Adrenal gland (tissue), 5 donors: ENCODE data around the gene PRPS2.

ENCODE experiments used
- POLR2A ChIP-seq, 2 donors: fragments of 450-650 bp; IDR thresholded peaks; one replicate each; pipeline ENCODE4 v1.6.1; 2017; ENCODE audit warnings: antibody characterized with exemption in 2 of 2, mild to moderate bottlenecking in 2 of 2, moderate library complexity in 1 of 2
- TF ChIP-seq, protein P1 (sequence below), 6 experiments: fragments of 450-650 bp in 4 of 6; fragments of 200-600 bp in 2 of 6; sonication (generic) in 1 of 6; IDR thresholded peaks; 1 replicate in 5 of 6; 2 replicates in 1 of 6; pipeline versions ENCODE4 v1.5.1 to v1.8.0; 2016 to 2021; ENCODE audit warnings: antibody characterized with exemption in 6 of 6, mild to moderate bottlenecking in 2 of 6, moderate library complexity in 1 of 6
- donor health status: DM: no; HTN: no; CAD: no.

DNA sequence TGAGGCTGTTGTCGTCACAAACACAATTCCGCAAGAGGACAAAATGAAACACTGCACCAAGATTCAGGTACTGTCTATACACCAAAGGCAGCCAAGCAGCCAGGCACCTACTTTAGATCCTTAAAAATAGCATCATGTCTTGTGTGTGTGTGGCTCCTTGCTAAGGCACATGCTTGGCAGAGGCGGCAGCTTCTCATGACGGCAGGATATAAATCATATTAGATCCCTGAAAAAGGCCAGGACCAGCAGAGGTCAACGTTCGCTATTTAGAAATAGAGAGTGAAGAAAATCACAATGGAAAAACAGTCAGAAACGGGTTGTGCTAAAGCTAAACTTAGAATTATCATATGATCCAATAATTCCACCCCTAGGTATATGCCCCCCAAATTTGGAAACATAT lies 29.5 kb downstream of the PRPS2 start:
- TF ChIP-seq, protein P1, sequence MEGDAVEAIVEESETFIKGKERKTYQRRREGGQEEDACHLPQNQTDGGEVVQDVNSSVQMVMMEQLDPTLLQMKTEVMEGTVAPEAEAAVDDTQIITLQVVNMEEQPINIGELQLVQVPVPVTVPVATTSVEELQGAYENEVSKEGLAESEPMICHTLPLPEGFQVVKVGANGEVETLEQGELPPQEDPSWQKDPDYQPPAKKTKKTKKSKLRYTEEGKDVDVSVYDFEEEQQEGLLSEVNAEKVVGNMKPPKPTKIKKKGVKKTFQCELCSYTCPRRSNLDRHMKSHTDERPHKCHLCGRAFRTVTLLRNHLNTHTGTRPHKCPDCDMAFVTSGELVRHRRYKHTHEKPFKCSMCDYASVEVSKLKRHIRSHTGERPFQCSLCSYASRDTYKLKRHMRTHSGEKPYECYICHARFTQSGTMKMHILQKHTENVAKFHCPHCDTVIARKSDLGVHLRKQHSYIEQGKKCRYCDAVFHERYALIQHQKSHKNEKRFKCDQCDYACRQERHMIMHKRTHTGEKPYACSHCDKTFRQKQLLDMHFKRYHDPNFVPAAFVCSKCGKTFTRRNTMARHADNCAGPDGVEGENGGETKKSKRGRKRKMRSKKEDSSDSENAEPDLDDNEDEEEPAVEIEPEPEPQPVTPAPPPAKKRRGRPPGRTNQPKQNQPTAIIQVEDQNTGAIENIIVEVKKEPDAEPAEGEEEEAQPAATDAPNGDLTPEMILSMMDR (IDR thresholded peaks at IDR 0.05): no peak
- TF ChIP-seq POLR2A (IDR thresholded peaks at IDR 0.05): no peak
